ENCODE measurements around the gene COL25A1. TPM values are rescaled to one million over a fixed set of nuclear protein-coding genes. Genes with fewer than 3 reads are reported as not detected.

Gene COL25A1
- total RNA-seq, 1 experiment from 2014 or later, result 4.2 TPM

DNA sequence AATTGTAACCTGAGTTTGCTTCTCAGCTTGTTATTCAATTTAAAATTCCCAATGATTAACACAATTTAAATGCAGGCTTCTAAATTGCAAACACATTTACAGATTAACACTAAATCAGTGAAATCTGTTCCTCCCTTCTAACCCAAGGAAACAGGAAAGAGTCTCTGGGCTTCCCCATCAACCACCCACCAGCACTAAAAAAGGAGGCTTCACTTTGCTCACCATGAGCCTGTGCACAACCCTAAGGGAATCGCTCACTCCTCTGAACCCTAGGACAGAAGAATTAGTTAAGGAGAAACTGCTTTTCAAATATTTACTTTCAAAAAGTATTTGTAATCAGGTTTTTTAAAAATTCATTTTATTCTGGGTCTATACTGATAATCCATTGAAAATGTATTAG is 155.3 kb downstream of the COL25A1 start:
- Histone ChIP-seq H3K4ac (ENCODE audit: low read depth, low read length) (no peak overlapping the region), H3K27me3 (ENCODE audit: insufficient read depth, low read length) (no peaks in the 10 kb centered on the region), H3K14ac (ENCODE audit: insufficient read depth, low read length) (no peak overlapping the region), H2BK15ac (ENCODE audit: low read depth, low read length) (no peak overlapping the region), H2BK120ac (ENCODE audit: low read depth, low read length, poor library complexity, severe bottlenecking) (no peak overlapping the region), H4K91ac (ENCODE audit: insufficient read length, low read depth, low read length) (no peak overlapping the region), H3T11ph (ENCODE audit: low read length) (no peak overlapping the region), H3K18ac (ENCODE audit: insufficient read length, low read depth, low read length) (no peak overlapping the region), H3K23ac (ENCODE audit: insufficient read length, low read depth, low read length) (no peak overlapping the region), H3K4me1 (ENCODE audit: insufficient read depth, low read length) (no peaks in the 10 kb centered on the region), H3K9ac (ENCODE audit: extremely low read depth, insufficient read length, low read length) (no peak overlapping the region), H2BK12ac (ENCODE audit: insufficient read length, low read depth, low read length) (no peak overlapping the region), H2BK5ac (ENCODE audit: insufficient read length, low read length) (no peak overlapping the region), H2AFZ (ENCODE audit: low read length) (no peak overlapping the region), H3K9me3 (ENCODE audit: control insufficient read depth, low read depth, low read length) (no peaks in the 10 kb centered on the region), H3K27ac (ENCODE audit: insufficient read length, low read depth, low read length) (no peak overlapping the region), H4K5ac (ENCODE audit: insufficient read length, low read depth, low read length) (no peak overlapping the region), H4K20me1 (ENCODE audit: control insufficient read depth, insufficient read depth, insufficient read length) (no peaks in the 10 kb centered on the region), H3K23me2 (ENCODE audit: insufficient read length, low read depth, low read length, poor library complexity, severe bottlenecking) (no peaks in the 10 kb centered on the region), H3K79me2 (ENCODE audit: insufficient read depth, low read length) (no peaks in the 10 kb centered on the region), H4K8ac (replicated peaks; ENCODE audit: insufficient read length, low read depth, low read length) (no peak overlapping the region), H3K4me2 (ENCODE audit: insufficient read depth, insufficient read length, low read length) (no peak overlapping the region), H3K79me1 (ENCODE audit: insufficient read depth, low read depth, low read length, poor library complexity, severe bottlenecking) (no peaks in the 10 kb centered on the region), H2BK20ac (ENCODE audit: low read depth, low read length, poor library complexity, severe bottlenecking) (no peak overlapping the region), H2AK5ac (ENCODE audit: insufficient read length, low read length) (no peak overlapping the region), H3K56ac (ENCODE audit: insufficient read length, low read depth, low read length) (no peak overlapping the region)
- DNase-seq, result no peak
- WGBS (ENCODE audit: extremely low coverage, insufficient read length, low lambda C conversion rate), result no CpG with 5 or more reads among the region's 1 CpG
- Mint-ChIP-seq H3K27ac (peak overlapping the region in 1 of 3 experiments; percentile 41; a peak in 1 of 7 replicates), H3K4me1 (peaks cover 14 to 15% of the 10 kb centered on the region in 2 experiments), H3K36me3 (ENCODE audit: insufficient read depth in 1 of 3, low read depth in 3 of 3) (peaks cover 1 to 8% (median 6%) of the 10 kb centered on the region in 3 experiments; a peak in 5 of 7 replicates), H3K9me3 (peaks cover 4% of the 10 kb centered on the region in 2 experiments; a peak in 3 of 5 replicates), H3K4me3 (no peak overlapping the region), H3K27me3 (ENCODE audit: low read depth) (no peaks in the 10 kb centered on the region)
- TF ChIP-seq, protein P1, sequence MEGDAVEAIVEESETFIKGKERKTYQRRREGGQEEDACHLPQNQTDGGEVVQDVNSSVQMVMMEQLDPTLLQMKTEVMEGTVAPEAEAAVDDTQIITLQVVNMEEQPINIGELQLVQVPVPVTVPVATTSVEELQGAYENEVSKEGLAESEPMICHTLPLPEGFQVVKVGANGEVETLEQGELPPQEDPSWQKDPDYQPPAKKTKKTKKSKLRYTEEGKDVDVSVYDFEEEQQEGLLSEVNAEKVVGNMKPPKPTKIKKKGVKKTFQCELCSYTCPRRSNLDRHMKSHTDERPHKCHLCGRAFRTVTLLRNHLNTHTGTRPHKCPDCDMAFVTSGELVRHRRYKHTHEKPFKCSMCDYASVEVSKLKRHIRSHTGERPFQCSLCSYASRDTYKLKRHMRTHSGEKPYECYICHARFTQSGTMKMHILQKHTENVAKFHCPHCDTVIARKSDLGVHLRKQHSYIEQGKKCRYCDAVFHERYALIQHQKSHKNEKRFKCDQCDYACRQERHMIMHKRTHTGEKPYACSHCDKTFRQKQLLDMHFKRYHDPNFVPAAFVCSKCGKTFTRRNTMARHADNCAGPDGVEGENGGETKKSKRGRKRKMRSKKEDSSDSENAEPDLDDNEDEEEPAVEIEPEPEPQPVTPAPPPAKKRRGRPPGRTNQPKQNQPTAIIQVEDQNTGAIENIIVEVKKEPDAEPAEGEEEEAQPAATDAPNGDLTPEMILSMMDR (conservative IDR thresholded peaks at IDR 0.05), result no peak
